ENCODE results near the gene COL19A1.
"Not testable (repeated sequence)": the region's sequence is repeated elsewhere in the genome, so short reads cannot be mapped to it uniquely, and the experiment has no call there.

COL19A1 gene

GRCh38 chr6:69965974-69966373 lies 99.6 kb downstream of the COL19A1 start:
- DNase-seq (ENCODE audit: low read depth): not testable (repeated sequence)

GRCh38 chr6:69973138-69973537 lies 106.8 kb downstream of the COL19A1 start:
- no peak for DNase-seq (ENCODE audit: low read depth)

- DNase-seq (ENCODE audit: low read depth): no peak
These were observed 107.4 kb downstream of the COL19A1 start for GRCh38 chr6:69973763-69974162.

- no peak for DNase-seq (ENCODE audit: low read depth)
These were observed 107.8 kb downstream of the COL19A1 start for GRCh38 chr6:69974193-69974592.

GRCh38 chr6:69976591-69977090 lies 110.3 kb downstream of the COL19A1 start:
- DNase-seq (ENCODE audit: low read depth): no peak

GRCh38 chr6:69980624-69981023 lies 114.3 kb downstream of the COL19A1 start:
- DNase-seq (ENCODE audit: low read depth): no peak

GRCh38 chr6:69984506-69984905 lies 118.2 kb downstream of the COL19A1 start:
- no peak for DNase-seq (ENCODE audit: low read depth)

- DNase-seq (ENCODE audit: low read depth): no peak
These were observed 118.8 kb downstream of the COL19A1 start for GRCh38 chr6:69985180-69985579.

GRCh38 chr6:69987550-69987949 lies 121.2 kb downstream of the COL19A1 start:
- DNase-seq (ENCODE audit: low read depth): no peak

- no peak for DNase-seq (ENCODE audit: low read depth)
These were observed 122.2 kb downstream of the COL19A1 start for GRCh38 chr6:69988458-69989126.

- no peak for DNase-seq (ENCODE audit: low read depth)
These were observed 127.9 kb downstream of the COL19A1 start for GRCh38 chr6:69994251-69994650.

GRCh38 chr6:70008189-70008588 lies 141.8 kb downstream of the COL19A1 start:
- DNase-seq (ENCODE audit: low read depth): no peak

- DNase-seq (ENCODE audit: low read depth): not testable (repeated sequence)
These were observed 144.0 kb downstream of the COL19A1 start for GRCh38 chr6:70010339-70010738.

- not testable (repeated sequence) for DNase-seq (ENCODE audit: low read depth)
These were observed 156.8 kb downstream of the COL19A1 start for GRCh38 chr6:70023201-70023600.

- DNase-seq (ENCODE audit: low read depth): no peak
These were observed 161.9 kb downstream of the COL19A1 start for GRCh38 chr6:70028246-70028645.

GRCh38 chr6:70028926-70029325 lies 162.6 kb downstream of the COL19A1 start:
- DNase-seq (ENCODE audit: low read depth): no peak

GRCh38 chr6:70033781-70034180 lies 167.4 kb downstream of the COL19A1 start:
- DNase-seq (ENCODE audit: low read depth): no peak

- DNase-seq (ENCODE audit: low read depth): no peak
These were observed 171.1 kb downstream of the COL19A1 start for GRCh38 chr6:70037445-70037844.

- DNase-seq (ENCODE audit: low read depth): no peak
These were observed 174.4 kb downstream of the COL19A1 start for GRCh38 chr6:70040766-70041165.

- no peak for DNase-seq (ENCODE audit: low read depth)
These were observed 175.1 kb downstream of the COL19A1 start for GRCh38 chr6:70041411-70041810.

- no peak for DNase-seq (ENCODE audit: low read depth)
These were observed 179.1 kb downstream of the COL19A1 start for GRCh38 chr6:70045413-70045812.

- DNase-seq (ENCODE audit: low read depth): no peak
These were observed 185.1 kb downstream of the COL19A1 start for GRCh38 chr6:70051197-70052124.

Measured in HS-27A (cell line).